ENCODE results near the gene DBP. TPM values are rescaled to one million over a fixed set of nuclear protein-coding genes. Genes with fewer than 3 reads are reported as not detected.

Gene DBP
- total RNA-seq, 4 donors from 2014 or later: 18.9 to 32.8 (median 25.1) TPM

DNA sequence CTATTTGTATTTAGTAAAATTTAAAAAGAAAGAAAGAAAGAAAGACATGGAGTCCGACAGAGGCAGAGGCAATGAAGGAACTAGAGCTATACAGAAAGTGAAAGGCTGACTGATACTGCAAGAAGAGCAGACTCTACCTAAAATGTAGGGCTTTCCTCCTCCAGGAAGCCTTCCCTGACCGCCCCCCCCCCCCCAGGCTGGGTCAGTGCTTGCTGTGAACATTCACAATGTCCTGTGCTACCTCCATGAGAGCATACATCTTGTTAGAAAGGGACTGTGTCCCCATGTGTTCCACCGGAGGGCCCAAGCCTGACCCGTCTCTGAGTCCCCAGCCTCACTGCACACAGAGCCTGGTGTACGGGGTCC lies 14.5 kb upstream of the DBP start:
- intact Hi-C loops (cut with DNase I): no loop called here
- 63 to 89% methylated on average over 3 to 5 of the region's 5 CpGs for WGBS, 2 donors

DNA sequence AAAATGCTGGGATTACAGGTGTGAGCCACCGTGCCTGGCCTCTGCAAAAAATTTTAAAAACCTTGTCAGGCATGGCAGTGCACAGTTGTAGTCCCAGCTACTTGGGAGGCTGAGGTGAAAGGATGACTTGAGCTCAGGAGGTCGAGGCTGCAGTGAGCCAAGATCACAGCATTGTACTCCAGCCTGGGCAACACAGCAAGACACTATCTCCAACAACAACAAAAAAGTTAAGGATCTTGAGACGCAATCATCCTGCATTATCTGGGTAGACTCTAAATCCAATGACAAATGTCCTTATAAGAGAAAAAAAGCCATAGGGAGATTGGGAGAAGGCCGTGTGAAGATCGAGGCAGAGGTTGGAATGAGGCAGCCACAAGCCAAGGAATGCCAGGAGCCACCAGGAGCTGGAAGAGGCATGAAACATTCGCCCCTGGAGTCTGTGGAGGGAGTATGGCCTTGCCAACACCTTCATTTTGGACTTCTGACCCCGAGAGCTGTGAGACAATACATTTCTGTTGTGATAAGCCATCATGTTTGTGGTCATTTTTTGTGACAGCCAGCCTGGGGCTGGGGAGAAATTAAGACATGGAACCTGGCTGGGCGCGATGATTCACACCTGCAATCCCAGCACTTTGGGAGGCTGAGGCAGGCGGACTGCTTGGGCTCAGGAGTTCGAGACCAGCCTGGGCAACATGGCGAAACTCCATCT lies 13.9 kb upstream of the DBP start:
- TF ChIP-seq, protein P1, sequence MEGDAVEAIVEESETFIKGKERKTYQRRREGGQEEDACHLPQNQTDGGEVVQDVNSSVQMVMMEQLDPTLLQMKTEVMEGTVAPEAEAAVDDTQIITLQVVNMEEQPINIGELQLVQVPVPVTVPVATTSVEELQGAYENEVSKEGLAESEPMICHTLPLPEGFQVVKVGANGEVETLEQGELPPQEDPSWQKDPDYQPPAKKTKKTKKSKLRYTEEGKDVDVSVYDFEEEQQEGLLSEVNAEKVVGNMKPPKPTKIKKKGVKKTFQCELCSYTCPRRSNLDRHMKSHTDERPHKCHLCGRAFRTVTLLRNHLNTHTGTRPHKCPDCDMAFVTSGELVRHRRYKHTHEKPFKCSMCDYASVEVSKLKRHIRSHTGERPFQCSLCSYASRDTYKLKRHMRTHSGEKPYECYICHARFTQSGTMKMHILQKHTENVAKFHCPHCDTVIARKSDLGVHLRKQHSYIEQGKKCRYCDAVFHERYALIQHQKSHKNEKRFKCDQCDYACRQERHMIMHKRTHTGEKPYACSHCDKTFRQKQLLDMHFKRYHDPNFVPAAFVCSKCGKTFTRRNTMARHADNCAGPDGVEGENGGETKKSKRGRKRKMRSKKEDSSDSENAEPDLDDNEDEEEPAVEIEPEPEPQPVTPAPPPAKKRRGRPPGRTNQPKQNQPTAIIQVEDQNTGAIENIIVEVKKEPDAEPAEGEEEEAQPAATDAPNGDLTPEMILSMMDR (IDR thresholded peaks at IDR 0.05): no peak
- TF ChIP-seq POLR2A (IDR thresholded peaks at IDR 0.05): no peak
- DNase-seq: no peak
- Histone ChIP-seq H3K36me3 (no peaks in the 10 kb centered on the region), H3K9me3 (no peaks in the 10 kb centered on the region), H3K4me1 (peaks cover 5 to 12% of the 10 kb centered on the region in 2 donors), H3K27ac (no peak overlapping the region), H3K27me3 (no peaks in the 10 kb centered on the region), H3K4me3 (replicated peaks in 1 of 3) (no peak overlapping the region)
- intact Hi-C loops (cut with DNase I): no loop called here
- 94 to 95% methylated on average over 12 of the region's 12 CpGs for WGBS, 2 donors

More for the DNA sequence above, 14.5 kb upstream of the DBP start:
- H3K27me3 ChIP-seq: no peaks in the 10 kb centered on the region
- peaks cover 5 to 12% of the 10 kb centered on the region in 2 donors for H3K4me1 ChIP-seq
- H3K27ac ChIP-seq: no peak overlapping the region
- H3K4me3 ChIP-seq (replicated peaks in 1 of 3): no peak overlapping the region
- H3K36me3 ChIP-seq: no peaks in the 10 kb centered on the region
- no peaks in the 10 kb centered on the region for H3K9me3 ChIP-seq
- TF ChIP-seq POLR2A (IDR thresholded peaks at IDR 0.05): no peak
- TF ChIP-seq, protein P1 (IDR thresholded peaks at IDR 0.05): no peak
- DNase-seq: no peak

GRCh38 chr19:48648134-48648533 lies 11.0 kb upstream of the DBP start:
- intact Hi-C loops (cut with DNase I): loop anchor here (10.0 kb wide), 1 partner anchor 187 kb away; the partner anchor contains the start of gene HSD17B14
- Histone ChIP-seq H3K27ac (no peak overlapping the region), H3K36me3 (no peaks in the 10 kb centered on the region), H3K27me3 (no peaks in the 10 kb centered on the region), H3K4me1 (peaks cover 13 to 23% of the 10 kb centered on the region in 2 donors), H3K4me3 (replicated peaks in 1 of 3) (no peak overlapping the region), H3K9me3 (no peaks in the 10 kb centered on the region)
- TF ChIP-seq, protein P1 (IDR thresholded peaks at IDR 0.05): no peak
- TF ChIP-seq POLR2A (IDR thresholded peaks at IDR 0.05): no peak
- DNase-seq: no peak
- 79 to 87% methylated on average over 2 of the region's 2 CpGs for WGBS, 2 donors

GRCh38 chr19:48646722-48647216 lies 9.6 kb upstream of the DBP start:
- H3K4me1 ChIP-seq: peaks cover 13 to 23% of the 10 kb centered on the region in 2 donors
- WGBS, 2 donors: 15% methylated on average over 10 of the region's 10 CpGs
- H3K27ac ChIP-seq: peak overlapping the region in 2 of 3 donors; percentile 89 to 94
- no peaks in the 10 kb centered on the region for H3K27me3 ChIP-seq
- H3K9me3 ChIP-seq: no peaks in the 10 kb centered on the region
- TF ChIP-seq, protein P1 (IDR thresholded peaks at IDR 0.05): no peak
- no peak for TF ChIP-seq POLR2A (IDR thresholded peaks at IDR 0.05)
- peak overlapping the region in 1 of 3 donors; percentile 51 for H3K4me3 ChIP-seq (replicated peaks in 1 of 3)
- intact Hi-C loops (cut with DNase I): loop anchor here (10.0 kb wide), 1 partner anchor 188 kb away; the partner anchor contains the start of gene HSD17B14
- H3K36me3 ChIP-seq: no peaks in the 10 kb centered on the region
- DNase-seq: no peak
